OCI-LY1 (cell line): Measurements from ENCODE around the gene GDE1.

Source experiments
- H2AFZ ChIP-seq: fragments of 200-600 bp; sonication (generic), shearing (Covaris generic); 2 replicates; pipeline ENCODE4 v1.6.0; 2014; ENCODE audit warnings: antibody characterized with exemption, mild to moderate bottlenecking, low read length
- H3F3A ChIP-seq: fragments of 200-600 bp; sonication (generic), shearing (Covaris generic); 2 replicates; pipeline ENCODE4 v1.6.0; 2014; ENCODE audit warnings: mild to moderate bottlenecking, antibody characterized with exemption, low read length, moderate library complexity; ENCODE audit not compliant: insufficient read depth
- H3K27ac ChIP-seq: fragments of 200-600 bp; sonication (generic); 2 replicates; pipeline ENCODE4 v1.5.1; 2014; ENCODE audit warnings: low read length, mixed run types, mild to moderate bottlenecking, low read depth; ENCODE audit not compliant: poor library complexity, severe bottlenecking
- H3K27me3 ChIP-seq: fragments of 200-600 bp; sonication (generic); 2 replicates; pipeline ENCODE4 v1.6.0; 2014; ENCODE audit warnings: antibody characterized with exemption, mild to moderate bottlenecking, low read length, moderate library complexity; ENCODE audit not compliant: insufficient read depth
- H3K36me3 ChIP-seq: fragments of 200-600 bp; sonication (generic); 2 replicates; pipeline ENCODE4 v1.6.1; 2014; ENCODE audit warnings: mild to moderate bottlenecking, antibody characterized with exemption, low read length, moderate library complexity, mixed read lengths; ENCODE audit not compliant: insufficient read depth
- H3K4me1 ChIP-seq: fragments of 200-600 bp; sonication (generic); 2 replicates; pipeline ENCODE4 v1.5.1; 2014; ENCODE audit warnings: mild to moderate bottlenecking, low read length, moderate library complexity; ENCODE audit not compliant: insufficient read depth, severe bottlenecking
- H3K4me2 ChIP-seq: fragments of 200-600 bp; sonication (generic), shearing (Covaris generic); 2 replicates; pipeline ENCODE4 v1.6.1; 2014; ENCODE audit warnings: low read length
- H3K4me3 ChIP-seq: fragments of 200-600 bp; sonication (generic); 2 replicates; pipeline ENCODE4 v1.5.1; 2014; ENCODE audit warnings: low read length, low read depth, mild to moderate bottlenecking, mixed read lengths; ENCODE audit not compliant: poor library complexity, severe bottlenecking
- H3K79me2 ChIP-seq: fragments of 200-600 bp; shearing (Covaris generic); 2 replicates; pipeline ENCODE4 v1.6.1; 2016; ENCODE audit warnings: mixed run types, low read length, mixed read lengths; ENCODE audit not compliant: insufficient read depth
- H3K9ac ChIP-seq: fragments of 200-600 bp; sonication (generic), shearing (Covaris generic); 2 replicates; pipeline ENCODE4 v1.6.1; 2014; ENCODE audit warnings: mild to moderate bottlenecking, low read length, mixed read lengths
- H3K9me2 ChIP-seq: fragments of 200-600 bp; sonication (generic), shearing (Covaris generic); 2 replicates; pipeline ENCODE4 v1.6.1; 2014; ENCODE audit warnings: low read depth, mild to moderate bottlenecking, low read length, mixed read lengths
- H3K9me3 ChIP-seq: fragments of 200-600 bp; shearing (Covaris generic); 2 replicates; pipeline ENCODE4 v1.6.1; 2014; ENCODE audit warnings: low read length, mixed read lengths
- H4K20me1 ChIP-seq: fragments of 200-600 bp; sonication (generic), shearing (Covaris generic); 2 replicates; pipeline ENCODE4 v1.6.0; 2016; ENCODE audit warnings: mild to moderate bottlenecking, low read length; ENCODE audit not compliant: insufficient read depth
- CTCF ChIP-seq: fragments of 200-600 bp; sonication (generic), shearing (Covaris generic); IDR thresholded peaks from 2 replicates; pipeline ENCODE4 v1.5.1; 2017; ENCODE audit warnings: mild to moderate bottlenecking, antibody characterized with exemption, low read length, moderate library complexity, mixed read lengths
- EZH2 ChIP-seq: fragments of 200-600 bp; sonication (generic), shearing (Covaris generic); IDR thresholded peaks from 2 replicates; pipeline ENCODE4 v1.8.0; 2017; ENCODE audit warnings: borderline replicate concordance, mixed run types, mild to moderate bottlenecking, antibody characterized with exemption, low read length, moderate library complexity, mixed read lengths

The GDE1 gene

GRCh38 chr16:19540241-19540970, 18.5 kb upstream of the GDE1 start:
- Histone ChIP-seq H4K20me1 (no peaks in the 10 kb centered on the region), H3K27ac (no peak overlapping the region), H3K36me3 (peaks cover 91% of the 10 kb centered on the region), H3K9me2 (no peaks in the 10 kb centered on the region), H3K9ac (no peak overlapping the region), H2AFZ (no peak overlapping the region), H3K4me3 (no peak overlapping the region), H3K27me3 (no peaks in the 10 kb centered on the region), H3K9me3 (no peaks in the 10 kb centered on the region), H3F3A (no peaks in the 10 kb centered on the region; the same call in 1 of the 2 replicates), H3K79me2 (no peaks in the 10 kb centered on the region), H3K4me1 (no peaks in the 10 kb centered on the region), H3K4me2 (no peak overlapping the region)
- no peak for TF ChIP-seq EZH2
- no peak for TF ChIP-seq CTCF

GRCh38 chr16:19532601-19533000, 10.7 kb upstream of the GDE1 start:
- Histone ChIP-seq H3K9me3 (no peaks in the 10 kb centered on the region), H3K27ac (no peak overlapping the region), H3K4me2 (no peak overlapping the region), H3F3A (no peaks in the 10 kb centered on the region), H3K9me2 (no peaks in the 10 kb centered on the region), H3K27me3 (no peaks in the 10 kb centered on the region), H2AFZ (no peak overlapping the region), H3K4me3 (no peak overlapping the region), H3K79me2 (no peaks in the 10 kb centered on the region), H3K4me1 (no peaks in the 10 kb centered on the region), H3K36me3 (peaks cover 82% of the 10 kb centered on the region), H3K9ac (no peak overlapping the region), H4K20me1 (no peaks in the 10 kb centered on the region)
- TF ChIP-seq CTCF (no peak), EZH2 (no peak)

- no peak overlapping the region for H3K9ac ChIP-seq
- H3K27me3 ChIP-seq, result no peaks in the 10 kb centered on the region
- peaks cover 30% of the 10 kb centered on the region for H3K79me2 ChIP-seq
- peaks cover 16% of the 10 kb centered on the region for H3K4me1 ChIP-seq
- TF ChIP-seq EZH2, result no peak
- no peak for TF ChIP-seq CTCF
- H3K9me2 ChIP-seq, result no peaks in the 10 kb centered on the region
- no peaks in the 10 kb centered on the region for H3K9me3 ChIP-seq
- H3K36me3 ChIP-seq, result peaks cover 46% of the 10 kb centered on the region
- no peak overlapping the region for H3K4me3 ChIP-seq
- no peak overlapping the region for H3K4me2 ChIP-seq
- no peak overlapping the region for H3K27ac ChIP-seq
- no peaks in the 10 kb centered on the region for H4K20me1 ChIP-seq
- H2AFZ ChIP-seq, result no peak overlapping the region
- no peaks in the 10 kb centered on the region for H3F3A ChIP-seq
Observed at GRCh38 chr16:19528666-19529065, 6.8 kb upstream of the GDE1 start.
